HepG2 (cell line): ENCODE data around the gene ZKSCAN1. TPM values are rescaled to one million over a fixed set of nuclear protein-coding genes. Genes with fewer than 3 reads are reported as not detected.
A peak's percentile ranks its signal among the peaks of the same experiment; 100 is the strongest.

Experiments used
- AKAP8 ChIP-seq: sonication (generic); formaldehyde crosslinking; IDR thresholded peaks from 2 replicates; pipeline ENCODE4 v1.5.1; 2020; ENCODE audit warnings: mild to moderate bottlenecking, missing genetic modification reagents
- ARNT ChIP-seq: fragments of 450-650 bp; IDR thresholded peaks from 2 replicates; pipeline ENCODE4 v1.6.1; 2017
- EHMT2 ChIP-seq: fragments of 200-600 bp; sonication (generic); IDR thresholded peaks from 2 replicates; pipeline ENCODE4 v1.7.0; 2017; ENCODE audit warnings: antibody characterized with exemption, low read depth, low read length, borderline replicate concordance
- HNRNPK ChIP-seq: fragments of 200-400 bp; formaldehyde crosslinking; IDR thresholded peaks from 2 replicates; pipeline ENCODE4 v1.6.1; 2018; ENCODE audit warnings: low read length, low read depth, moderate library complexity, mild to moderate bottlenecking; ENCODE audit not compliant: poor library complexity, severe bottlenecking
- MLXIP ChIP-seq: sonication (generic); formaldehyde crosslinking; IDR thresholded peaks from 2 replicates; pipeline ENCODE4 v1.9.0; 2021; ENCODE audit warnings: missing genetic modification reagents, borderline replicate concordance
- MYNN ChIP-seq: sonication (generic); formaldehyde crosslinking; IDR thresholded peaks from 2 replicates; pipeline ENCODE4 v1.4.0; 2020; ENCODE audit warnings: mild to moderate bottlenecking, low read depth, missing genetic modification reagents
- SP1 ChIP-seq, 2 experiments: fragments of 450-650 bp in 1 of 2; sonication (generic) in 1 of 2; formaldehyde crosslinking in 1 of 2; IDR thresholded peaks; 2 replicates each; pipeline versions ENCODE4 v1.4.0 to v1.6.1; 2016 to 2020; ENCODE audit warnings: missing genetic modification reagents in 1 of 2
- TBP ChIP-seq: sonication (generic); formaldehyde crosslinking; IDR thresholded peaks from 2 replicates; pipeline ENCODE4 v1.5.0; 2020; ENCODE audit warnings: missing genetic modification reagents
- ZNF205 ChIP-seq: IDR thresholded peaks from 2 replicates; pipeline ENCODE4 v1.6.1; 2018; ENCODE audit warnings: missing biosample characterization, missing genetic modification reagents
- ZNF317 ChIP-seq: sonication (generic); formaldehyde crosslinking; IDR thresholded peaks from 2 replicates; pipeline ENCODE4 v1.5.0; 2020; ENCODE audit warnings: mild to moderate bottlenecking, missing genetic modification reagents
- ZNF354B ChIP-seq: sonication (generic); formaldehyde crosslinking; IDR thresholded peaks from 2 replicates; pipeline ENCODE4 v1.8.0; 2022; ENCODE audit warnings: mild to moderate bottlenecking, missing genetic modification reagents
- ZNF407 ChIP-seq: sonication (generic); formaldehyde crosslinking; IDR thresholded peaks from one replicate; pipeline ENCODE4 v1.5.1; 2020; ENCODE audit warnings: mild to moderate bottlenecking, missing genetic modification reagents; ENCODE audit errors: not compliant biosample characterization
- polyA plus RNA-seq, 8 experiments: library from polyadenylated mRNA; depleted of rRNA in 3 of 8; stranded (reverse) in 7 of 8; unstranded in 1 of 8; fragments of >200 nt; fragmentation: Illumina TruSeq in 4 of 8; extraction: Trizol in 4 of 8; gene quantifications; 2 replicates each; pipeline versions ENCODE4 v1.2.1 to v1.2.3, GENCODE V29; 2011 to 2016; ENCODE audit warnings: low read depth in 4 of 8, missing spikeins in 1 of 8, mixed read lengths in 1 of 8; ENCODE audit not compliant: insufficient read depth in 1 of 8
- total RNA-seq, 5 experiments: library from RNA; depleted of rRNA; stranded (reverse); fragments of >200 nt; fragmentation: Illumina TruSeq; extraction: Trizol; gene quantifications; 2 replicates each; pipeline ENCODE4 v1.2.3, GENCODE V29; 2016; ENCODE audit warnings: low read depth in 1 of 5
- TF ChIP-seq, protein P1 (sequence below): IDR thresholded peaks from 2 replicates; pipeline ENCODE4 v1.6.1; 2016; ENCODE audit warnings: low read depth, missing genetic modification reagents, missing compliant biosample characterization

ZKSCAN1 gene
- total and polyA plus RNA-seq, 2 of the 13 experiments (the other 11 are each of a cell fraction or from before 2014, with no cell fraction given), result 46.4 to 60.6 TPM

- TF ChIP-seq ZNF407 (CRISPR knock-in tag), result no peak
- TF ChIP-seq EHMT2, result no peak
- TF ChIP-seq, protein P1, sequence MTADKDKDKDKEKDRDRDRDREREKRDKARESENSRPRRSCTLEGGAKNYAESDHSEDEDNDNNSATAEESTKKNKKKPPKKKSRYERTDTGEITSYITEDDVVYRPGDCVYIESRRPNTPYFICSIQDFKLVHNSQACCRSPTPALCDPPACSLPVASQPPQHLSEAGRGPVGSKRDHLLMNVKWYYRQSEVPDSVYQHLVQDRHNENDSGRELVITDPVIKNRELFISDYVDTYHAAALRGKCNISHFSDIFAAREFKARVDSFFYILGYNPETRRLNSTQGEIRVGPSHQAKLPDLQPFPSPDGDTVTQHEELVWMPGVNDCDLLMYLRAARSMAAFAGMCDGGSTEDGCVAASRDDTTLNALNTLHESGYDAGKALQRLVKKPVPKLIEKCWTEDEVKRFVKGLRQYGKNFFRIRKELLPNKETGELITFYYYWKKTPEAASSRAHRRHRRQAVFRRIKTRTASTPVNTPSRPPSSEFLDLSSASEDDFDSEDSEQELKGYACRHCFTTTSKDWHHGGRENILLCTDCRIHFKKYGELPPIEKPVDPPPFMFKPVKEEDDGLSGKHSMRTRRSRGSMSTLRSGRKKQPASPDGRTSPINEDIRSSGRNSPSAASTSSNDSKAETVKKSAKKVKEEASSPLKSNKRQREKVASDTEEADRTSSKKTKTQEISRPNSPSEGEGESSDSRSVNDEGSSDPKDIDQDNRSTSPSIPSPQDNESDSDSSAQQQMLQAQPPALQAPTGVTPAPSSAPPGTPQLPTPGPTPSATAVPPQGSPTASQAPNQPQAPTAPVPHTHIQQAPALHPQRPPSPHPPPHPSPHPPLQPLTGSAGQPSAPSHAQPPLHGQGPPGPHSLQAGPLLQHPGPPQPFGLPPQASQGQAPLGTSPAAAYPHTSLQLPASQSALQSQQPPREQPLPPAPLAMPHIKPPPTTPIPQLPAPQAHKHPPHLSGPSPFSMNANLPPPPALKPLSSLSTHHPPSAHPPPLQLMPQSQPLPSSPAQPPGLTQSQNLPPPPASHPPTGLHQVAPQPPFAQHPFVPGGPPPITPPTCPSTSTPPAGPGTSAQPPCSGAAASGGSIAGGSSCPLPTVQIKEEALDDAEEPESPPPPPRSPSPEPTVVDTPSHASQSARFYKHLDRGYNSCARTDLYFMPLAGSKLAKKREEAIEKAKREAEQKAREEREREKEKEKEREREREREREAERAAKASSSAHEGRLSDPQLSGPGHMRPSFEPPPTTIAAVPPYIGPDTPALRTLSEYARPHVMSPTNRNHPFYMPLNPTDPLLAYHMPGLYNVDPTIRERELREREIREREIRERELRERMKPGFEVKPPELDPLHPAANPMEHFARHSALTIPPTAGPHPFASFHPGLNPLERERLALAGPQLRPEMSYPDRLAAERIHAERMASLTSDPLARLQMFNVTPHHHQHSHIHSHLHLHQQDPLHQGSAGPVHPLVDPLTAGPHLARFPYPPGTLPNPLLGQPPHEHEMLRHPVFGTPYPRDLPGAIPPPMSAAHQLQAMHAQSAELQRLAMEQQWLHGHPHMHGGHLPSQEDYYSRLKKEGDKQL, result 0 out of 2 replicates have a peak, but pooled peaks have one; percentile 16
- TF ChIP-seq SP1 (IDR thresholded peaks at IDR 0.05), result no peak
- TF ChIP-seq SP1 (CRISPR knock-in tag; IDR thresholded peaks at IDR 0.05), result no peak
- TF ChIP-seq MYNN, result no peak
- no peak for TF ChIP-seq ZNF317 (CRISPR knock-in tag)
- TF ChIP-seq TBP (CRISPR knock-in tag), result no peak
- TF ChIP-seq MLXIP, result no peak
- TF ChIP-seq AKAP8, result 0 out of 2 replicates have a peak, but pooled peaks have one; percentile 27
- TF ChIP-seq ZNF354B, result no peak
- no peak for TF ChIP-seq ZNF205 (CRISPR knock-in tag)
- no peak for TF ChIP-seq HNRNPK
- TF ChIP-seq ARNT, result no peak
Observed at GRCh38 chr7:100079024-100079560, 63.7 kb downstream of the ZKSCAN1 start (continued).
